GM19099 (cell line): ENCODE measurements around the gene CARMIL1.

Source experiments
- POLR2A ChIP-seq: IDR thresholded peaks from 3 replicates; pipeline ENCODE4 v1.6.1; 2011; ENCODE audit warnings: low read depth; ENCODE audit not compliant: insufficient read length; ENCODE audit errors: extremely low read depth

CARMIL1 gene

GRCh38 chr6:25534942-25535631 lies 255.9 kb downstream of the CARMIL1 start:
- no peak for TF ChIP-seq POLR2A

- no peak for TF ChIP-seq POLR2A
Measured at GRCh38 chr6:25535632-25536225, 256.6 kb downstream of the CARMIL1 start.

GRCh38 chr6:25536781-25537180 lies 257.6 kb downstream of the CARMIL1 start:
- no peak for TF ChIP-seq POLR2A

GRCh38 chr6:25537349-25538018 lies 258.3 kb downstream of the CARMIL1 start:
- TF ChIP-seq POLR2A, result no peak

- no peak for TF ChIP-seq POLR2A
Measured at GRCh38 chr6:25541228-25541627, 262.1 kb downstream of the CARMIL1 start.

GRCh38 chr6:25542984-25543910 lies 264.1 kb downstream of the CARMIL1 start:
- no peak for TF ChIP-seq POLR2A

- TF ChIP-seq POLR2A, result no peak
Measured at GRCh38 chr6:25544833-25545232, 265.7 kb downstream of the CARMIL1 start.

GRCh38 chr6:25547797-25548196 lies 268.6 kb downstream of the CARMIL1 start:
- TF ChIP-seq POLR2A, result no peak

GRCh38 chr6:25548451-25548850 lies 269.3 kb downstream of the CARMIL1 start:
- TF ChIP-seq POLR2A, result no peak

- TF ChIP-seq POLR2A, result no peak
Measured at GRCh38 chr6:25550631-25551030, 271.5 kb downstream of the CARMIL1 start.

- TF ChIP-seq POLR2A, result no peak
Measured at GRCh38 chr6:25553502-25553901, 274.3 kb downstream of the CARMIL1 start.

- TF ChIP-seq POLR2A, result no peak
Measured at GRCh38 chr6:25555188-25555587, 276.0 kb downstream of the CARMIL1 start.

GRCh38 chr6:25556516-25556915 lies 277.3 kb downstream of the CARMIL1 start:
- TF ChIP-seq POLR2A, result no peak

- no peak for TF ChIP-seq POLR2A
Measured at GRCh38 chr6:25558155-25558817, 279.1 kb downstream of the CARMIL1 start.
